Tibial nerve (tissue), 4 donors: ENCODE data around the gene VWCE.

ENCODE experiments used
- CTCF ChIP-seq, 5 experiments: fragments of 200-600 bp in 3 of 5; fragments of 450-650 bp in 2 of 5; sonication (generic) in 3 of 5; IDR thresholded peaks; one replicate each; pipeline ENCODE4 v1.5.1; 2016 to 2019; ENCODE audit warnings: antibody characterized with exemption in 5 of 5, mild to moderate bottlenecking in 3 of 5, moderate library complexity in 2 of 5
- EP300 ChIP-seq, 2 donors: sonication (generic); formaldehyde crosslinking; IDR thresholded peaks; one replicate each; pipeline ENCODE4 v1.6.1; 2017; ENCODE audit warnings: antibody characterized with exemption in 2 of 2, mild to moderate bottlenecking in 1 of 2
- POLR2A ChIP-seq, 2 donors: fragments of 450-650 bp; IDR thresholded peaks; one replicate each; pipeline ENCODE4 v1.6.1; 2017; ENCODE audit warnings: antibody characterized with exemption in 2 of 2, mild to moderate bottlenecking in 2 of 2, moderate library complexity in 2 of 2

- no peak for TF ChIP-seq CTCF (IDR thresholded peaks at IDR 0.05)
- no peak for TF ChIP-seq POLR2A (IDR thresholded peaks at IDR 0.05)
- no peak for TF ChIP-seq EP300 (IDR thresholded peaks at IDR 0.05)
Measured at GRCh38 chr11:61272731-61273130, 22.4 kb downstream of the VWCE start.
